Measurements from ENCODE around the gene ATP6V1C2.

Gene ATP6V1C2

DNA sequence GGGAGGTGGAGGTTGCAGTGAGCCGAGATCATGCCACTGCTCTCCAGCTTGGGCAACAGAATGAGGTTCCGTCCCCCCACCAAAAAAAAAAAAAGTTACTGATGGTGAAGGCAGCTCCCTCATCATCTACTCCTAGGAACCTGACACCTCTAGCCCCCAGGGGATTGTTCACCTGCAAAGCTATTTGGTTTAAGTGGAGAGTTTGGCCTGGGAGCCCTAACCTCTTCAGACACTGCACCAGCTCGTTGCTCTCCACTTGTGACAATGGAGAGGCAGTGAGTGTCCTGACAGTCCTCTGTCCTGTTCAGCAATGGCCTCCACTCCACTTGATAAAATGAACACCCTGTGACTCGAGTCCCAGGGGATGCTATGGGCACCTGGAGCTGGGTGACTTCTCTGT, 43.5 kb downstream of the ATP6V1C2 start:
- Histone ChIP-seq H3K4me1 (no peaks in the 10 kb centered on the region), H3K9me3 (no peaks in the 10 kb centered on the region), H3K27me3 (no peaks in the 10 kb centered on the region), H3K36me3 (no peaks in the 10 kb centered on the region), H3K4me3 (ENCODE audit: low read depth, low read length) (no peak overlapping the region)
- DNase-seq = no peak
- TF ChIP-seq, protein P1, sequence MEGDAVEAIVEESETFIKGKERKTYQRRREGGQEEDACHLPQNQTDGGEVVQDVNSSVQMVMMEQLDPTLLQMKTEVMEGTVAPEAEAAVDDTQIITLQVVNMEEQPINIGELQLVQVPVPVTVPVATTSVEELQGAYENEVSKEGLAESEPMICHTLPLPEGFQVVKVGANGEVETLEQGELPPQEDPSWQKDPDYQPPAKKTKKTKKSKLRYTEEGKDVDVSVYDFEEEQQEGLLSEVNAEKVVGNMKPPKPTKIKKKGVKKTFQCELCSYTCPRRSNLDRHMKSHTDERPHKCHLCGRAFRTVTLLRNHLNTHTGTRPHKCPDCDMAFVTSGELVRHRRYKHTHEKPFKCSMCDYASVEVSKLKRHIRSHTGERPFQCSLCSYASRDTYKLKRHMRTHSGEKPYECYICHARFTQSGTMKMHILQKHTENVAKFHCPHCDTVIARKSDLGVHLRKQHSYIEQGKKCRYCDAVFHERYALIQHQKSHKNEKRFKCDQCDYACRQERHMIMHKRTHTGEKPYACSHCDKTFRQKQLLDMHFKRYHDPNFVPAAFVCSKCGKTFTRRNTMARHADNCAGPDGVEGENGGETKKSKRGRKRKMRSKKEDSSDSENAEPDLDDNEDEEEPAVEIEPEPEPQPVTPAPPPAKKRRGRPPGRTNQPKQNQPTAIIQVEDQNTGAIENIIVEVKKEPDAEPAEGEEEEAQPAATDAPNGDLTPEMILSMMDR (IDR thresholded peaks at IDR 0.05; ENCODE audit: low read depth, low read length) = no peak

DNA sequence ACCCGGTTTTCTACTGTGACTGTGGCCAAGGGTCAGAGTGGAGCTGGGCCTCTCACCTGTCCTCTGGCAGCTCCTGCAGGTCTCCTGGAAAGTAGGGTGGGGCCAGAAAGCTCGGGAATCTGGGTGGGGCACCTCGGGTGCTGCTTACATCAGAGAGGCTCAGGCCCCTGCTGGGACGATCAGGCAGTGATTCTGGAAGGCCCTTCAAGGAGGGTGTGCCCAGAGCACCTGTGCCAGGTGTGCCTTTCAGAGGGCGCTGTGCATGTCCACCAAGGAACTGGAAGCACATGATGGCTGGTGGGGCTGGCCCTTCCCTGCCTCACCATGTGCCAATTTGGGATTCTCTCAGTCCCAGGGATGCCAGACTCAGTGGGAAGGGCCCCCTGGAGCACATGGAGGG, 44.0 kb downstream of the ATP6V1C2 start:
- Histone ChIP-seq H3K4me1 (no peaks in the 10 kb centered on the region), H3K9me3 (no peaks in the 10 kb centered on the region), H3K4me3 (ENCODE audit: low read depth, low read length) (no peak overlapping the region), H3K36me3 (no peaks in the 10 kb centered on the region), H3K27me3 (no peaks in the 10 kb centered on the region)
- DNase-seq = no peak
- TF ChIP-seq, protein P1 (IDR thresholded peaks at IDR 0.05; ENCODE audit: low read depth, low read length) = no peak

DNA sequence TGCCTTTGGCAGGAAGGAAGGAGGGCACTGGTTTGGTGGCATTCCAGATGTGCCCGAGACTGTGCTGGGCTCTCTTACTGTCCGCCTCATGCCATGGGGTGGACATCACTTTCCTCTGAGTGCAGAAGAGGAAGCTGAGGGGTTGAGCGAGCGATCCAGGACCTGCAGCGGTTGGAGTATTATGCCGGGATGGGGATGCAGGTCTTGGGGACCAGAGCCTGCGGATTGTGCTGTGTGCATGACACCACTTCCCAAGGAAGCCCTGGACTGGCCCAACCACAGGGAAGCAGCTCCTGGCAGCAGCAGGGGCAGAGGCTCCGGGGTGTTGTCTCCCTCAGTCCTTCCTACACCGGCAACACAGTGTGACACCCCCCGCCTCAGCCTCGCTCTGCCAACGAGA, 44.5 kb downstream of the ATP6V1C2 start:
- DNase-seq = no peak
- Histone ChIP-seq H3K36me3 (no peaks in the 10 kb centered on the region), H3K27me3 (no peaks in the 10 kb centered on the region), H3K4me3 (ENCODE audit: low read depth, low read length) (no peak overlapping the region), H3K9me3 (no peaks in the 10 kb centered on the region), H3K4me1 (no peaks in the 10 kb centered on the region)
- TF ChIP-seq, protein P1 (IDR thresholded peaks at IDR 0.05; ENCODE audit: low read depth, low read length) = no peak

DNA sequence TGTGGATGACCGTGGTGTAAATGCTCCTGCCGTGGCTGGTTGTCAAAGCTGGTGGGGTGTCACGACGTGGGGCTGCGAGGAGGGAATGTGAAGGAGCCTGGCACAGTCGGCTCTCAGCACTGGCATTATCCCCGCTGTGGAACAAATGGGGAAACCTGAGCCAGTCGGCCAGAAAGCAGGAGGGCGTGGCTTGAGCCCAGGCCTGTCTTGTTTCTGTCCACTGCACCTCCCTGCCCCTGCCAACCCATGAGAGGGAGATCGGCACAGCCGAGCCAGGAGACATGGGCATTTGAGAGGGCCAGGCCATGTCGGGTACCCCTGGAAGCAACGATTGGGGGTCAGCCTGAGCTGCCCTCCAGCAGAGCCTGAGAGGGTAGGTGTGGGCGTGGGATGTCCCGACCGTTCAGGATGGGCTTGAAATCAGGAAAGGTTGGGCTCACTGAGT, 46.7 kb downstream of the ATP6V1C2 start:
- Histone ChIP-seq H3K4me1 (no peaks in the 10 kb centered on the region), H3K27me3 (no peaks in the 10 kb centered on the region), H3K36me3 (no peaks in the 10 kb centered on the region), H3K4me3 (ENCODE audit: low read depth, low read length) (no peak overlapping the region), H3K9me3 (no peaks in the 10 kb centered on the region)
- TF ChIP-seq, protein P1 (IDR thresholded peaks at IDR 0.05; ENCODE audit: low read depth, low read length) = no peak
- no peak for DNase-seq

DNA sequence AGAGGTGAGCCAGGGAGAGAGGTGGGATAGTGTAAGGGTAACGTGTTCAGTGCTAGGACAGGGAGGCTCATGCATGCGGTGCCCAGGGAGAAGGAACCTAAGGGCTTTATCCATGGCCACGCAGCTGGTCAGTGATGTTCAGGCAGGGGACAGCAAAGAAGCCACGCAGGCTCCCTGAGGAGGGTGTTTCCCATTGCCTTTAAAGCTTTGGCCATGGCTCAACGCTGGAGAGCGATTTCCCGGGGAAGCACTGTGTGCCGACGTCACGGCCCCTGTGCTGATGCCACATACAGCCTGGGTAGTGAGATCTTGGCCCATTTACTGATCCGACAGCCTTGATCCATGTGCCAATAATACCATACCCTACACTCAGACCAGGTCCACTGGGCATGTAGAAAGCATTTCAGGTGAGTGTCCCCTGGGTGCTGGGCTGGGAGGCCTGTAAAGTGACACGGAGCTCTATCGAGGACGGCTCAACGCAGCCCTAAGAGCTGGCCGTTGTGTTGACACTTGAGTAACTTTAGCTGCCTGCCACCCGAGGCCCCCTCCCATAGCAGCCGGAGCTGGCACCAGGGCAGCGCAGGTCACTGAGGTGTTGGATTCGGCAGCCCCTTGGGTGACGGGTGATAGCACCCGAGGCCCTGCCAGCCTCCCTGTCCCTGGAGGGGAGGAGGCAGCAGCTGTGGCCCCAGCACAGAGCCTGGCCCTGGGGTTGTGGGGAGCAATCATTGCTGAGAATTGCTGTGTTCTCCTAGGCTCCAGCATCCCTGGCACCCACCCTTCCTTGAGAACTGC, 49.7 kb downstream of the ATP6V1C2 start:
- Histone ChIP-seq H3K27me3 (no peaks in the 10 kb centered on the region), H3K9me3 (no peaks in the 10 kb centered on the region), H3K4me3 (ENCODE audit: low read depth, low read length) (no peak overlapping the region), H3K36me3 (peaks cover 5% of the 10 kb centered on the region; the same call in 1 of the 2 replicates), H3K4me1 (peaks cover 4% of the 10 kb centered on the region; the same call in 1 of the 2 replicates)
- TF ChIP-seq, protein P1 (IDR thresholded peaks at IDR 0.05; ENCODE audit: low read depth, low read length) = no peak
- peak; percentile 5 for DNase-seq

DNA sequence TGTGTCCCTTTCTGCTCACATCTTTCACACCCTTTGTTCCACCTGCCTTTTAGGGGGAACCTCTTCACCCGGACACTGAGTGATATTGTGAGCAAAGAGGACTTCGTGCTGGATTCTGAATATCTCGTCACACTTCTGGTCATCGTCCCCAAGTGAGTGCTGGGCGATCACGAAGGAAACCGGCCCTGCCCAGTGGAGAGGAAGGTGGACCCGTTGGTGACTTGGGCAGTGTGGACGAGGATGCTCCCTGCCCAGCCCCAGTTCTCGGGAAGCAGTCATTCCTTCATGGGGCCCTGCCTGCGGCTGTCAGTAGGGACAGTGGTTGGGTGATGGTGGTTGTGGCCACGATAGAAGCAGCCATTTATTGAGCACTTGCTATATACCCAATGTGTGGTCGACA, 50.4 kb downstream of the ATP6V1C2 start:
- H3K4me1 ChIP-seq = peaks cover 4% of the 10 kb centered on the region; the same call in 1 of the 2 replicates
- DNase-seq = peak; percentile 2
- no peak overlapping the region for H3K4me3 ChIP-seq (ENCODE audit: low read depth, low read length)
- H3K36me3 ChIP-seq = peaks cover 7% of the 10 kb centered on the region; the same call in 1 of the 2 replicates
- TF ChIP-seq, protein P1 (IDR thresholded peaks at IDR 0.05; ENCODE audit: low read depth, low read length) = no peak
- no peaks in the 10 kb centered on the region for H3K9me3 ChIP-seq
- H3K27me3 ChIP-seq = no peaks in the 10 kb centered on the region
